GM12875 (cell line): ENCODE results near the gene PPT2.
A peak's percentile ranks its signal among the peaks of the same experiment; 100 is the strongest.

Experiments
- H3K4me3 ChIP-seq: one replicate; pipeline ENCODE4 v1.5.1; 2011; ENCODE audit warnings: low read depth, low read length, control low read depth
- TF ChIP-seq, protein P1 (sequence below): IDR thresholded peaks from 2 replicates; pipeline ENCODE4 v1.5.1; 2011; ENCODE audit warnings: low read depth, mild to moderate bottlenecking, control low read depth, inconsistent platforms, low read length, moderate library complexity, borderline replicate concordance; ENCODE audit not compliant: insufficient read depth

The PPT2 gene

DNA sequence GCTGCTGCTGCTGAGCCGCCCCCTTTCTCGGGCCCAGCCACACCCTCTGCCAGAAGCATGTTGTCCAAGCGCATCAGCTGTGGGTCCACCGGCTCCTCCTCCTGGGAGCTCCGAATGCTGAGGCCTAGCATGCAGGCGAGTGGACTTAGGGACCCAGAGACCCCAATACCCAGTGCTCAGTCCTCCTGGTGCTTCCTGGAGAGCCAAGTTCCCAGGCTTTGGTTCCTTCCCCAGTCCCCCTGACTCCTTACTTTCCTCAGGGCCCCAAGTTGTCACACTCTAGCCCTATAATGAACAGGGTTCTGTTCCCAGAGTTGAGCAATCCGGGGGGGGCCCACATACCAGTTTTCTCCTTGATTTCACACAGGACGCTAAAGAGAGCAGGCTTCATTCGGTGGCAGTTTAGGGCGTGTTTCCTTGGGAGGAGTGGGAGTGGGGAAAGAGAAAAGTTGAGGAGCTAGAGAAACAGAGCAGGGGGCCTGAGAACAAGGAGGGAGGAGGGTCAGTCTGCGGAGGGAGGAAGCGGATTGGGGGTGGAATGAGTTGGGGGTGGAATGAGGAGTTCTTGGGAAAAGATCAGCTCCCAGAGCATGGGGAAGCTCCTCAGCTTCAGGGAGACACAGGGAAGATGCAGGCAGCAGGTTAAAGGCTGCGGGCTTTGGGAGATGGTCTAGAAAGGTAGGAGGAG is 34.6 kb downstream of the PPT2 start:
- H3K4me3 ChIP-seq = peak overlapping the region; percentile 56

DNA sequence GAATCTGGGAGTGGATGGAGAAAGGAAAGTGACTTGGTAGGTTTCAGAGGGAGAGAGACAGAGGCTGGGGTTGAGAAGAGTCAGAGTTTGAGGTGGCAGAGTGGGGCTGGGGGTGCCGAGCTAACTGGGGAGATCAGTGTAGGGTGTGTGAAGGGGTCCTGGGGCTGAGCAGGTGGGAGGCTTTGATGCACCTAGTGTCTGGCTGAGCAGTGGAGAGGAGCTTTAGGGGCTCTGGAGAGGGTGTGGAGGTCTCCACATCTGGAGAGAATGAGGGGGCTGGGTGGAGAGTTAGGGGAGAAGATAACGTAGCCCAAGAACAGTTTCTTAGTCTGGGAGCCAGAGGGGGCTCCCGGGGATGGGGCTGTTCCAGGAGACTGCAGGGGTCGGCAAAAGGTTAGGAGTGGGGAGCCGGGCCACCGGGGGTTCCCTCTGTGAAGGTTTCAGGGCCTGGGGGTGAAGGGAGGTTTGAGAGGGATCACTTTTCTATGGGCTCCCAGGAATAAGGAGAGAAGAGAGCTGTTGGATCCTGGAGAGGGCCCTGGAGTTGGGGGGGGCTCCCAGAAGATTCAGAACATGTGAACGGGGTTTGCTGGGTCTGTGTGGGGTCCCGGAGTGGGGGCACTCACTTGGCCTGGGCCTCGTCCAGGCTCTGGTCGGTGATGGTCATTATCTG is 35.3 kb downstream of the PPT2 start:
- H3K4me3 ChIP-seq = peak overlapping the region; percentile 56
- TF ChIP-seq, protein P1, sequence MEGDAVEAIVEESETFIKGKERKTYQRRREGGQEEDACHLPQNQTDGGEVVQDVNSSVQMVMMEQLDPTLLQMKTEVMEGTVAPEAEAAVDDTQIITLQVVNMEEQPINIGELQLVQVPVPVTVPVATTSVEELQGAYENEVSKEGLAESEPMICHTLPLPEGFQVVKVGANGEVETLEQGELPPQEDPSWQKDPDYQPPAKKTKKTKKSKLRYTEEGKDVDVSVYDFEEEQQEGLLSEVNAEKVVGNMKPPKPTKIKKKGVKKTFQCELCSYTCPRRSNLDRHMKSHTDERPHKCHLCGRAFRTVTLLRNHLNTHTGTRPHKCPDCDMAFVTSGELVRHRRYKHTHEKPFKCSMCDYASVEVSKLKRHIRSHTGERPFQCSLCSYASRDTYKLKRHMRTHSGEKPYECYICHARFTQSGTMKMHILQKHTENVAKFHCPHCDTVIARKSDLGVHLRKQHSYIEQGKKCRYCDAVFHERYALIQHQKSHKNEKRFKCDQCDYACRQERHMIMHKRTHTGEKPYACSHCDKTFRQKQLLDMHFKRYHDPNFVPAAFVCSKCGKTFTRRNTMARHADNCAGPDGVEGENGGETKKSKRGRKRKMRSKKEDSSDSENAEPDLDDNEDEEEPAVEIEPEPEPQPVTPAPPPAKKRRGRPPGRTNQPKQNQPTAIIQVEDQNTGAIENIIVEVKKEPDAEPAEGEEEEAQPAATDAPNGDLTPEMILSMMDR = no peak

More for the DNA sequence above, 34.6 kb downstream of the PPT2 start:
- TF ChIP-seq, protein P1 = no peak

DNA sequence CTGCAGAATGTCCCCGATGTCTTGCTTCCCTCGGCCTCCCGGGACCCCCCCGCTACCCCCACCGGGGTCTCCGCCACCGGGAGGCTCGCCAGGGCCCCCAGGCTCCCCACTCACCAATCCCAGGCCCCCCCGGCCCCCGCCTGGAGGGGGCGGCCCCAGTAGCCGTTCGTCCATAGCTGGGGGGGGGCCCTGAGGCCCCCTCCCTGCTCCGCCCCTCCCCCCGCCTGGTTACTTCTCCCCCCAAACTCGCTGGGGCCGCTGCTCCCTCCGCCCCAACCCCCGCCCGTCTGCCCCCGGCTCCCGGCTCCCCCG is 35.8 kb downstream of the PPT2 start:
- peak overlapping the region; percentile 56 for H3K4me3 ChIP-seq
- TF ChIP-seq, protein P1 = no peak

DNA sequence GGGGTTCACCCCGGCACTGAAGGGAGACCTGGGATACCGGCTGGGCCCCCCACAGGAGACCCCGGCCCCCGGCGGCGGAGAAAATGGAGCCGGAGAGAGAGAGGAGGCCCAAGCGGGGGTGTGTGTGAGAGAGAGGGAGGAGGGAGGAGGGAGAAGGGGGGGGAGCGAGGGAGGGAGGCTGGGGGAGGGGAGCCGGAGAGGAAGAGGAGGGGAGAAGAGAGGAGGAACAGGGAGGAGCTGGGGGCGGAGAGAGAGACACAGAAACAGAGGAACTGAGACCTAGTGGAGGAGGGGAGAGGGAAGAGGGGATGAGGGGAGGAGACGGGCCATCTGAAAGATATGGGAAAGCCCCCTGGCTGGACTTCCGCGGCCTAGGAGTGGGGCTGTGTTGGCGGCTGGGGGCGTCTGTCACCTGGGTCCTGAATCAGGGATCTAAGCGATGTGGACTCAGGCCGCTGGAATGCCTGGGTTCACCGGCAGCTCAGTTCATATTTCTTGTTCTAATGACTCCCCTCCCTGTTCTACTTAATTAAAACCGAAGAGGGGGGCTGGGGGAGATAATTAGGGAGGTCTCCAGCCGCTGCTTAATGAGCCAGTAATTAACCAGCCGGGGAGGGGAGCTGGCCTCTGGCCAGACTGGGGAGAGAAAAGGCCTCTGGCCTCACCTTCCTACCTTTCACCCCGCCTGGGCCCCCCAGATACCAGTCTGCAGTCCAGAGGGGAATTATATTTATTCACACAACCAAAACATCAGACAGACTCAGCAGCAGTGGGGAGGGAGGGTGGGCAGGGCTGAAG is 36.3 kb downstream of the PPT2 start, which contains the start of gene PBX2:
PBX2 (minus strand) TSS at position 149 of the 798 bp plus-strand sequence. CDS start 287 bp downstream, outside the sequence.
- H3K4me3 ChIP-seq = peak within 1 kb of the TSS; percentile 76
- TF ChIP-seq, protein P1 = no peak

DNA sequence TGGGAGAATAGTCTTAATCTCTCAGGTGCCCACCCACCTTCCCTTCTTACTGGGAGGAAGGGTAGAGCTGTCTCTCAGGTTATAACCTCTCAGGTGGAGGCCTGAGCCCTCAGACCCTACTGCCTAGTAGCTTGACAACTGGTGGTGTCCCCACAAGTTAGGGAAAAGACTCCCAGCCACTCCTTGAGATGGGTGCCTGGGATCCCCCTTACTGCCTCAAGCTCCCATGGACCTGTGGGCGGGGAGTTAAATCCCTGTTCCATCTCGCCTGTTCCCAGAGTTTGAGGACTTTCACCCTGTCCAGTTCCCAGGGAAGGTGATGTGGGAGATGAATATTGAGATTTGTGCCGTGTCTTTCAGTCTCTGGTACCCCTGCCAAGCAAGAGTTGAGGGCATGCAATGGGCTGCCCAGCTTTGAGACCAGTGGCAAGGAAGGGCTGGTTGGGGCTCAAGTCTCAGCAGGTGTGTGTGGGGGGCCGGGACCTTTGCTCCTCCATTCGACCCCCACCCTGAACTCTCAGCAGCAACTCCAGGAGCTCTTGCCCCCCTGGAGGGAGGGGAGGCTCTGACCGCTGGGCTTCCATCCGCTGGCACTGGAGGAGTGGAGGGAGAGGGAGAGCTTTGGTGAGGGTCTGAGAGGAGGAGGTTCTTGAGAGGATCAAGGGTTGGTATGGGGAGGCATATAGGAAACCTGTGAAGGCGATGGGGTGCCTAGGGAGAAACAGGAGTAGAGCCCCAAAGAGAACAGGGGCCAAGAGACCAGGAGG is 37.2 kb downstream of the PPT2 start:
- peak overlapping the region; percentile 76 for H3K4me3 ChIP-seq
- TF ChIP-seq, protein P1 = no peak

DNA sequence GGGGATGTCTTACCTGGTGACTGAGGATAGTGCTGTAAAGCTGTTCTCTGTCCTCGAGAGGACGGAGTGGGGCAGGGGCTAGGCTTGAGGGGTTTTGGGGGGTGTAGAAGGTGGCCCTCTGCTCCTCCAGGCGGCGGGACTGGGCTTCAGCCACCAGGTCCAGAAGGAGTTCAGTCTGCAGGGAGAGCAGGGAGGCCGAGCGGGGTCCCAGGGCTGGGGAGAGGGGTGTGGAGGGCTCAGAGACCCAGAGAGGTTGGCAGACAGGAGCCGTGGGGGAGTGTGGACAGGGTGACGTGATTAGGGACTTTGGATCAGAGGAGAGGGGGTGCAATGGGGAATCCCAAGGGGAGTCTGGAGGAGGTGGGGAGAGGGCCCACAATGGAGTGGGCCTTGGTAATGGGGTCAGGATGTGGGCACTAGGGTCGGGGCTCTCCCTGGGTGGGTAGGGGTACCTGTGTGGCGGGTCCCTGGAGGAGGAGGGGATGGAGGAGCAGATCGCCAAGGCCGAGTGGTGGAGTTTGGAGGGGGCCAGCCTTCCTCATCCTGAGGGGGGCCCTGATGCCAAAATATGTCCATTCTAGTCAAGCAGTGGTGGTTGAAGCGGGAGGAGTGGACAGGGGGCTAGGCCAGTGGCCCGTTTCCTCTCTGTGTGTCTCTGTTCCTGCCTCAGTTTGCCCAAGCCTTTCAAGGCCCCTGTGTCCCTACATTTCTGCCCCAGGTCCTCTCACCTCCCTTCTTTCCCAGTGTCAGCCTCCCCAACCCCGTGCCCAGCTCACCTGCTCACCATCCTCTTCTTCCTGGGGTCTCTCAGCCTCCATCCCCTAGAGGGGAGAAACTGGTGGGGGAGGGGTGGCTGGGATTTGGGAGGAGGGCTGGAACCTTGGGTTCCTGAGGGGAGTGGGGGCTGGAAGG is 38.0 kb downstream of the PPT2 start:
- TF ChIP-seq, protein P1 = no peak
- H3K4me3 ChIP-seq = peak overlapping the region; percentile 76
